ENCODE measurements around the gene HSPB8.

HSPB8 gene

DNA sequence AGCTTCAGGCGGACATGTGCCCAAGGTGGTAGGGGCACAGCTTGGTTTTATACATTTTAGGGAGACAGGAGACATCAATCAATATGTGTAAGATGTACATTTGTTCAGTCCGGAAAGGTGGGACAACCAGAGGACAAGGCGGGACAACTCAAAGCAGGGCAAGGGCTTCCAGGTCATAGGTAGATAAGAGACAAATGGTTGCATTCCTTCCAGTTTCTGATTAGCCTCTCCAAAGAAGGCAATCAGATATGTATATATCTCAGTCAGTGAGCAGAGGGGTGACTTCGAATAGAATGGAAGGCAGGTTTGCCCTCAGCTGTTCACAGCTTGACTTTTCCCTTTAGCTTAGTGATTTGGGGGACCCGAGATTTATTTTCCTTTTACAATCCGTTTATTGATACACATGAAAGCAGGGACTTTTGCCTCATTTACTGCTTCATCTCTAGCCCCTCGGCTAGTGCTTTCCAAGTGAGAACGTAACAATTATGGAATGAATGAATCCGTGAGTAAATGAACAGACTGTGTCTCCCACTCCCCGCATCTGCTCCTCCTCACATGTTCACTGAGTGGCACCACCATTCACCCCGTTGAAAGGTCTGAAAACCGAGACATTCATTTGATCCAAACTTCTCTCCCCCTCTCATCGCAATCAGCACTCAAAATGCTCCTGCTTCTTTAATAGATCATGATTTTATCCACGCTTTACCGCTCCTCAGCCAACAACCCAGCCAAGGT is 6.9 kb upstream of the HSPB8 start:
- DNase-seq: no peak

GRCh38 chr12:119175081-119175480 is 3.6 kb upstream of the HSPB8 start:
- DNase-seq: no peak

DNA sequence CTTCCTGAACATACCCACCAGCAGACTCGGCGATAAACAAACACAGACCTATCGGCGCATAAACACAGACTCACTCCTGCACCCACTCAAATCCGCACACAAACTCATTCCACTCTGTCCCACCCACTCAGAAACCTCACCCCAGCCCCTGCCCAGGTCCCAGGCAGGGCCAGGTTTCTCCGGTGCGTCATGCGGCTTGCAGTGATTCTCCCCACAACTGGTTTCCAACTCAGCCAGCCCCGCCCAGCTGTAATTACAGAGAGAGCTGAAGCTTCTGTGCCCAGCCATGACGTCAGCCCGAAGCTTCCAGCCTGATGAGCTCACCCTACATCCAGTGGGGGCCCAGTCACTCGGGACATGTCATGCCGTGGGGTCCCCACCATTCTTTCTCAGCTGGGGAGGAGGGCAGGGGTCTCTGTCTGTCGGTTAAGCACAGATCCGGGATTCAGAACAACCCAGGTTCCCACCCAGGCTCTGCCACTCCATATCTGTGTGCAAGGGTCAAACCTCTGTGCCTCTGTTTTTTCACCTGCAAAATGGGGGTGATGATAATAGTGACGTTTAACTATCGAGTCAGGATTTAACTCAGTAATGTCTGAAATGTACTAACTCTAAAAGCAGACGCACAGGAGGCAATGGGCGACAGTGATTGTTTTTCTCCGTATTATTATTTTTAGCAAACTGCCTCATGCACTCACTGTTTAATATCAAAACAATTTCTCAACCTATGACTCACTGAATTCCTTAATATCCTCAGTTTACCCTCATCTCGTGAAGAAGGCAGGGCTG is 2.3 kb upstream of the HSPB8 start:
- DNase-seq: no peak

DNA sequence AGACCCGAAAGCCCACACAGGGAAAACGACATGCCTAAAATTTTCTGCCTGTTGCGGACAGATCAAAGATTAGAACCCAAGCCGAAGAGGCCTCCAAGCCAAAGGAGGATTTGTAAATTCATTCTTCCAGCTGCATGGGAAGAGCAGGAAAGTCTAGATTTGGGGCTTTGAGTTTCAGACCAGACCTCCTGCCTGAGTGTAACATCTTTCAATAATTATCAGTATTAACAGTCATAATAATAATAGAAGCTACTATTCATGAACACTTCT is 1.7 kb upstream of the HSPB8 start:
- DNase-seq: no peak

GRCh38 chr12:119177724-119178380 is 879 bp upstream of the HSPB8 start:
- DNase-seq: no peak

DNA sequence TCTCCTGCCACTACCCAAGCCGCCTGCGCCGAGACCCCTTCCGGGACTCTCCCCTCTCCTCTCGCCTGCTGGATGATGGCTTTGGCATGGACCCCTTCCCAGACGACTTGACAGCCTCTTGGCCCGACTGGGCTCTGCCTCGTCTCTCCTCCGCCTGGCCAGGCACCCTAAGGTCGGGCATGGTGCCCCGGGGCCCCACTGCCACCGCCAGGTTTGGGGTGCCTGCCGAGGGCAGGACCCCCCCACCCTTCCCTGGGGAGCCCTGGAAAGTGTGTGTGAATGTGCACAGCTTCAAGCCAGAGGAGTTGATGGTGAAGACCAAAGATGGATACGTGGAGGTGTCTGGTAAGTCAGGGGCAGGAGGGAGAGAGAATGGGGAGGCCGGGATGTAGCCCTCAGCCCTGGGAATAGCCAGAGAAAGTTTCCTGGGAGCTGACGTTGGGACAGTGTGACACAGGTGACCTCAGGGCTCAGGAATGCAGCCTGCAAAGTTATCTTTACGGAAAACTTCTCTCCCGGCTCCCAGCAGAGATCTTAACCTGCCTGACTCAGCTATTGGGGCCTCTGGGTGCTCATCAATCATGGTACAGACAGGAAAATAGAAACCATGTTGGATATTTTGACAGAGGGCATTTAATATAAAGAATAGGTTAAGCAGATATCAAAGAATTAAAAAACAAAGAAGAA is 747 bp downstream of the HSPB8 start:
- DNase-seq: no peak

- no peak for DNase-seq
These were observed 1.8 kb downstream of the HSPB8 start for GRCh38 chr12:119180380-119181040.

GRCh38 chr12:119181202-119181601 is 2.5 kb downstream of the HSPB8 start:
- DNase-seq: no peak

- DNase-seq: no peak
These were observed 3.2 kb downstream of the HSPB8 start for GRCh38 chr12:119181944-119182343.

DNA sequence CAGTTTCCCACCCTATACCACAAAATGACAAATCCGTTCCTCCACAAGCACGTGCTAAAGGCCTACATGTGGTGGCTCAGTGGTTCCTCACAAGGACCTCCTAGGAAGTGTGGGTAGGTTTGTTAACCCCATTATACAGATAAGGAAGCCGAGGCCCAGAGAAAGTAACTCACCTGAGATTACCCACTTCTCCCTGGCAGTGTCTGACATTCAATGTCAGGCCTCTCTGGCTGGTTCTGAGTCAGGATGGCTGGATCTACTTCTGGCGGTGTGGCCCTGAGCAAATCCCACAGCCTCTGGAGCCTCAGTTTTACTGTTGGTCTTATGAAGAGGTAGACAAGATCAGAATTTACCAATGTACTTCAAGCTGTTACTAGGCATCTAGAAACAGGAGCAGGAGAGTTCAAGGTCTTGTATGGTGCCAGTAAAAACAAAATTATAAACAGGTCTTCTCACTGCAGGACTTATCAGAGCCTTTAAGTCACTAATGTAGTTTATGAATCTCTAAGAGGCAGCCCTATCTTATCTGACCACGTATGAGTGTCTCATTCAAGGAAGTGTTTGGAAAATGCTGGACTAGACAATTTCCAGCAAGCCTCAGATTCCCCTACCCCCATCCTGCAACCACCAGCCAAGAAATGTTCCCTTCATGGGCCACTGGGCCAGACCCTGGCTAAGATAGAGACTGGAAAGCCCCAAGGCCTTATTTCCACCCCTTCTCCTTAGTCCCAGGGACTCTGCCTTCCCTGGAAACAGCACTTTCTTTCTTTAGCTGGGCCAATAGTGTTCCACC is 4.2 kb downstream of the HSPB8 start:
- no peak for DNase-seq

DNA sequence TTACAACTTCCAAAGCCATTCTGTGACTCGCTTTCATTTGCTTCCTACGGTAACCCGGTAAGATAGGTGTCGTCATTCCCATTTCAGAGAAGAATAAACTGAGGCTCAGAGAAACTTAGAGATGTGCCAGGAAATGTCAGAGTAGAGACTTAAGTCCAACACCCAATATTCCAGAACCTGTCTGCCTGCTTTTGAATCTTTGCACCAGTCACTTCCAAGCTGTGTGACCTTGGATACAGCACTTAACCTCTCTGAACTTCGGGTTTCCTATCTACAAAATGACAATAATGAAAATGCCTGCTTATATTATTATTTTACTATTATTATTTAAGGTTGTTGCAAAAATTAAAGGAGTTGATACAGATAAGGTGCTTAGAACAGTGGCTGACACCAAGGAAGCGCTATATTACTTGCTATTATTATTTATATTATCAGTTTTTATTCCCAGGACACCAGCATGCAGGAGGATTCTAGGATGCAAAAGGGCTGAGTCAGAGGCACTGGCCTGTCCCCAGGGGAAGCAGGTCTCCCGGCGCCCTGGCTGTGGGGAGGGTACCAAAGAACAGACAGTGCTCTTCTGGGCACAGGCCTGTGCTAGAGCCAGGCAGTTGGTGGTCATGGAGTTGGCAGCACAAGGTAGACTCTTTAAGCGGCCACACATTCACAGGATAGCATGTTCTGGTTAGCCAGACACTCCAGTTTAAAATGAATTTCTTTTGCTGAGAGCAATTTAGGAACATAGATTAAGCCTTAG is 5.4 kb downstream of the HSPB8 start:
- no peak for DNase-seq

- no peak for DNase-seq
These were observed 16.5 kb downstream of the HSPB8 start for GRCh38 chr12:119195256-119195655.

DNA sequence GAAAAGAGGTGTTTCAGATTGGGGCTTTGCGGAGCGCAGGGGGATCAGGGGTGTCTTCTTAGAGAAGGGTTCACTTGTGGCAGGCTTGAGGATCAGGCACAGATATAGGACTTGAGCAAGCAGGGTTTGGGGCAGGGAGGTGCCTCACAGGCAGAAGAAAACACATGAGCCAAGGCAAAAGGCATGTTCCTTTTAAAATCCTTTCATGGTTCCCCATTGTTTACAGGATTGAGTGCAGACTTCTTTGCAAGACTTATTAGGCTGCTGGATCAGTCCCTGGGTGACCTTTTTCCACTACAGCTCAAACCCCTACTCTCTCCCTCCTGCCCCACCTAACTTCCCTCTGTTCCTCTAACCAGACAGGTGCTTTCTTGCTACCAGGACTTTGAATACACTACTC is 19.7 kb downstream of the HSPB8 start:
- no peak for DNase-seq

GRCh38 chr12:119200601-119201000 is 21.9 kb downstream of the HSPB8 start:
- no peak for DNase-seq

DNA sequence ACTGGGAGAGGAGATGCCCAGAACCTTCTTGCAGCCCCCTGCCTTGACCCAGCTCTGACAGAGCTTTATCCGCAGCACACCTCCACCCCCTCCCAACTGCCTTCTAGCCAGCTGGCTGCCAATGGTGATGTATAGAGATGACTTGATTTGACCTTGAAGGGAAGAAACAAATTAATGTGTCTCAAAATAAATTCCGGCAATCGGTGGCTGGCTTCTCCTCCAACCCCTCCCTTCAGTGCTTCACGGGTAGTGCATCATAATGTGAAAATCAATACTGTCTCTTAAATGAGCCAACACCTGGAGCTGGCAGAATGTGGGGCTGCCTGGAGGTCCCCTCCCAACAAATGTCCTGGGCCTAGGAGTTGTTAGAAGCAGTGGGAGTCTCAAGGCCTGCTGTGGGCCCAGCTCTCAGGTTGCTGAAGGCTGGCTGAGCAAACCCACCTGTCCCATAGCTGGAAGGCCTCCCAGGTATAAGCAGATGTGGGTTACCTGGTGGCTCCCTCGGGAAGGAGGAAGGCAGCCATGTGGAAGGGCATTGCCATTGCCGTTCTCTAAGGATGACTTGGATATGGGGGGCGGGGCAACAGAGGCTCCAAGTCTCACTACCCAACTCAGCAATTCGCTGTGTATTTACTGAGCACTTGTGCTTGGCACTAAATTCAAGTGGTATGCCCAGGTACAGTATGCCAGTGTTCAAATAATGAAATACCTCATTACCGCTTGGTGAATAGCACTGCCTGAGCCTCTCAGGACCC is 23.2 kb downstream of the HSPB8 start:
- DNase-seq: no peak

GRCh38 chr12:119202544-119202943 is 23.8 kb downstream of the HSPB8 start:
- no peak for DNase-seq

DNA sequence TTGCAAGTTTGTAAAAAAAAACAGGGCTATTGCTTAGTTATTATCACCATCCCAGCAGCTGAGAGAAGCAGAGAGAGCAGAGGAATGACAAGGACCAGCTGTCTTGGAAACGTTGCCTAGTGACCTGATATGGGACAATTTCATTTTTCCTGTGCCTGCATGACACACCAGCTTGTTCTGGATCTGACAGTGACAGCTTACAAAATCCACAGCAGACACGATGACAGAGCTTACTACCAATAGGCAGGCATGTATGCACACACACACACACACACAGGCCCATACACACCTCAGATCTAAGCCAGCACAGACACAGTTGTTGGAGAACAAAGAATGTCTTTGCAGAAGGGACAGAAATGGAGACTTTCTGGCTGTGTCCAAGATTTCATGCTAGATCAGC is 25.4 kb downstream of the HSPB8 start:
- no peak for DNase-seq

DNA sequence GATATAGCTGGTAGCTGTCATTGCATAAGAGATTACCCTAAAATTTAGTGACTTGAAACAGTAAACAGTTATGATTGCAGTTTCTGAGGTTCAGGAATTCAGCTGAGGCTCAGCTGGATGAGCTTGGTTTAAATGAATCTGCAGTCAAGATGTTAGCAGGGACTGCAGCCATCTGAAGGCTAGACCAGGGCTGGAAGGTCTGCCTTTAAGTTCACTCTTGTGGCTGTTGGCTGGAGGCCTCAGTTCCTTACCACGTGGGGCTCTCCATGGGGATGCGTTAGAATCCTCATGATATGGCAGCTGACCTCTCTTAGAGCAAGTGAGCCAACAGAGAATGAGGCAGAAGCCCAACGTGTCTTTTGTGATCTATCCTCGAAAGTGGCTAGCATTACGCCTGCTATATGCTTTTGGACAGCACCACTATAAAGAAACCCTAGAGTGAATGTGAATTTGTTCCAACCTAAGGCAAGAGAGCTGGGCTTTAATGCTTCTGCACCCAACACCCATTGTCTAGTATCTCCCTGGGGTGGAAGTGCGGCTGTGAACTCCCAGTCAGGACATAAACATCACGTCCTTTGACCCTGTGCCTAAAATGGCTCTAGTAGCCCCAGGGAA is 26.0 kb downstream of the HSPB8 start:
- DNase-seq: no peak

- DNase-seq: no peak
These were observed 27.8 kb downstream of the HSPB8 start for GRCh38 chr12:119206348-119207062.
